Pons (tissue), 1 donor: ENCODE results near the gene COG2.
A peak's percentile ranks its signal among the peaks of the same experiment; 100 is the strongest.

Experiments used
- DNase-seq: peaks from one replicate; pipeline ENCODE4 v3.0.0-alpha.2; 2016; ENCODE audit warnings: low spot score

Gene COG2

DNA sequence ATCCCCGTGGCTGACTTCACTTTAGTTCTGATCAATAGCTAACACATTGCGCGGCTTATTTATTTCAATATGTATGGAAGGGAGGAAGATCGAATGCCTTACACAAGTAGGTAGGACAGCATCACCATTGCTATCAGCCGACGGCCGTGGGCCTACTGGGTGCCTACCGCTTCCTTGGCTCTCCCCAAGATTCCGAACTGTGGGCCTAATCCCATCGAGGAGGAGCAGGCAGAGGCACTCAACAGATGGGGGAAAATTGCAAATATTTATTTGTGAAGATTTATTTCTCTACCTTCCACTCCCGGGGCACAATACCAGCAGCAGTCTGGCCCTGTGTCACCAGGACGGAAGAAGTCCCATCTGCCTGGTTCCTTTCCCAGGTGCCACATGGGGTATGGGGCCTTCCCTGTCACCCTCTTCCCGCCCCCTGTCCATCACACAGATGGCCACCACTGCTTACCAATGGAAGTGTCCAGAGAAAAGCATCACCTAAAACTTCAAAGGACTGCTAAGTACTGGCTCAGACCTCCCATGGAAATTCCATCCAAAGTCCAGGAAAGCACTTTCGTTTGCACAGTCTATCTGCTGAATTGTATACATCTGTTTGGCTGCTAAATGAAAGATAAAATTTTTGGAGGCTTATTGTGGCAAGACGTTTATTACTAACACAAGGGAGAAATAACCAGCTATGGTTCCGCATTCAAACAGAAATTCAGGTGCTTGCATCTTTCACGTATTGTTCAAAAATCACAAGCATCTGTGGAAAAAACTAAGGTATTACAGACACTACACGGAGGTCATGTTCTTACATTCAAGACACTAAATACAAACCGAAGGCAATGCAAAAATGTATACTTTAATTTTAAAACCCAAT is 59.9 kb downstream of the COG2 start:
- DNase-seq, result no peak

DNA sequence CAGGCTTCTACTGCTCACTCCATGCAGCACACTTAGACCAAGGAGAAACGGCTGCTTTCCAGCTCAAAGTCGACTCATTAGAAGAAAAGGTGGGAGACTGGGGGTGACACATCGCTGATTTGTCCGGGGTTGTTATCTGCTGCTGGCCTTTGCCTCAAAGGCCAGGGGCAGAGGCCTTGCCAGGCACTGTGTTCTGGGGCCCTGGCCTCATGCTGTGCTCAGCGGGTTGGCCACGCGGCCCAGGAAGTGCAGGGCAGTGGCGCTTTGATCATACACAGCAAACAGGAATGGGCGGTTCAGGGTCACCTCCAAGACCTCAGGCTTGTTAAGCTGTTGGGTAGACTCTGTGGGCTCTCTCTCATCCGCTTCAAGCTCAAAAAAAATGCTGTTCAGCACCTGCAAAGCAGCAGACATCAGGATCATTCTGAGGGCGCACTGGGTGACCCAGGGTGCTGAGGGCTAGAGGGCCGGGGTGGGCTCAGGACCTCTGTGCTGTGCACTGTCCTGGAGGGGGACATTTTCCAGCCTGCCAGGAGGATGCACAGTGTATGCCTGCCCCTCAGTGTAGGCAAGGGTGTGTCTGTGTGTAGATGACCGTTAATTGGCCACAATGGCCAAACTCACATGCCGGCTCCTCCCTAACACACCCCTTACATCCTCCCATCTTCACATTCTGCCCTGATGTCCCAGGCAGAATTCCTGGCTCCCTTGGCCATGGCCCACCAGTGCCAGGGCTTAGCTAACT is 60.8 kb downstream of the COG2 start:
- no peak for DNase-seq

- DNase-seq, result no peak
These were observed 61.6 kb downstream of the COG2 start for GRCh38 chr1:230703679-230704385.

DNA sequence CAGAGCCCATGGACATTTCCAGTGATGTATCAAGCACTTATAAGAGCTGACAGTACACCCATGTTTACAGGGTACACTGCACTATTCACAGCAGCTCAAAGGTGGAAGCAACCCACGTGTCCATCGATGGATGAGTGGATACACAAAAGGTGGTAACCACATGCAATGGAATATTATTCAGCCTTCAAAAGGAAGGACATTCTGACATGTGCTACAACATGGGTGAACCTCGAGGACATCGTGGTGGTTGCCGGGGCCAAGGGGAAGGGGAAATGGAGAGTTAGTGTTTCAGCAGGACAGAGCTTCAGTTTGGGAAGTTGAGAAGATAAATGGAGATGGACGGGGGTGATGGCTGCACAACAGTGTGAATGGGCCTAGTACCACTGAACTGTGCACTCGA is 62.5 kb downstream of the COG2 start:
- no peak for DNase-seq

DNA sequence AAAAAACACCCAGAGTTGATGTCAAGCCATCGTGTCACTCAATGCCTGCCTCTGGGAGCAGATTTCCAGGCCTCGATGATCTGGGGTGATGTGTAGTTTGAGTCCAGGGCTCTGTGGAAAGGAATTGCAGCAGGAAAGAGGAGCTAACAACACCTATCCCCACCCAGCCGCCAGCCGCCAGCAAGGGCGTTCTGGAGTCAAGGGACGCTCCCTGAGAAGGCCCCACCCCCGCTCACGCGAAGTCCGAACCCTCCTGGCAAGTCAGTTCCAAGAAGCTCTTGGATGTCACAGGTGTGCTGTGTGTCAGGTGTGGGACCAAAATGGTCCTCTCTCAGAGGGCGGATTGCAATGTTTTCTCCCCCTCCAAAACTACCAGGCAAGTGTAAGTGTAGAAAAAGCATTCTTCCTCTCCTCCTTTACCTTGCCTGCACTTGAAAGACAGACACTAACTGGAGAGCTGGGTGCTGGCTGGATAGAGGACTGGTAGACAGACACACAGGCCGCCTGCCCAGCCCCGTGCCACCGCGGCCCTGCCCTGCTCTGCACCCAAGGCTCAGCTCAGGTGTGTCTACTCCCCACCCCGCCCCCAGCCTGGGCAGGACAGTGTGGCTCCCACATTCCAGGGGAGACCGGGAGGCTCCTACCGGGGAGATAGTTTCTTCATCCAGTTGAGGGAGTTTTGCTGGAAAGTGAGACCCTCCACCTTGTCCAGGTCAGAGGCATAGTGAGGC is 63.2 kb downstream of the COG2 start:
- DNase-seq, result no peak

DNA sequence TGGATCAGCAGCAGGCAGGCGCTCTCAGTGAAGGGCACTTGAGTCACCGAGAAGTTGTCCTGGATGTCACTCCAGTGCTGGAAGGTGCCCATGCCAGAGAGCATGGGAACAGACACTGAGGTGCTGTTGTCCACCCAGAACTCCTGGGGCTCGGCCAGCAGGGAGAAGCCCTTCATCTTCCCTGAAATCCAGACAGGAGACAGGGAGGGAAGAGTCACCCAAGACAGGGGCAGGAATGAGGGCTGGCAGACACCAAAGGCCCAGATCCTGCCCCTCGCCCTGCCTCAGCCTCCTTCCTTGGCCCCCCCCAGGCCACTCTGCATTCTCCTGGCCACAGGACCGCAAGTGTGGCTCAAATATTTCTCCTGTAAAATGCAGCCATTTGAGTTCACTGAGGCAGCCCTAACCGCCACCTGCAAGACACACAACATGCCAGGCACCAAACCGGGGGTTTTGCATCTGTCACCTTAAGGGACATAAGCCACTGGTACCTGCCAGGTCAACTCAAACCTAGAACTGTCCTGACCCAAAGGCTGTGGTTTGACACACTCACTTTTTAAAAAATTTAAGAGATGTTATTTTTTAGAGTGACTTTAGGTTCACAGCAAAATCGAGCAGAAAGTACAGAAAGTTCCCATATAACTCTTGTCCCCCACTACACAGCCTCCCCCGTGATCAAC is 63.9 kb downstream of the COG2 start:
- DNase-seq, result no peak

DNA sequence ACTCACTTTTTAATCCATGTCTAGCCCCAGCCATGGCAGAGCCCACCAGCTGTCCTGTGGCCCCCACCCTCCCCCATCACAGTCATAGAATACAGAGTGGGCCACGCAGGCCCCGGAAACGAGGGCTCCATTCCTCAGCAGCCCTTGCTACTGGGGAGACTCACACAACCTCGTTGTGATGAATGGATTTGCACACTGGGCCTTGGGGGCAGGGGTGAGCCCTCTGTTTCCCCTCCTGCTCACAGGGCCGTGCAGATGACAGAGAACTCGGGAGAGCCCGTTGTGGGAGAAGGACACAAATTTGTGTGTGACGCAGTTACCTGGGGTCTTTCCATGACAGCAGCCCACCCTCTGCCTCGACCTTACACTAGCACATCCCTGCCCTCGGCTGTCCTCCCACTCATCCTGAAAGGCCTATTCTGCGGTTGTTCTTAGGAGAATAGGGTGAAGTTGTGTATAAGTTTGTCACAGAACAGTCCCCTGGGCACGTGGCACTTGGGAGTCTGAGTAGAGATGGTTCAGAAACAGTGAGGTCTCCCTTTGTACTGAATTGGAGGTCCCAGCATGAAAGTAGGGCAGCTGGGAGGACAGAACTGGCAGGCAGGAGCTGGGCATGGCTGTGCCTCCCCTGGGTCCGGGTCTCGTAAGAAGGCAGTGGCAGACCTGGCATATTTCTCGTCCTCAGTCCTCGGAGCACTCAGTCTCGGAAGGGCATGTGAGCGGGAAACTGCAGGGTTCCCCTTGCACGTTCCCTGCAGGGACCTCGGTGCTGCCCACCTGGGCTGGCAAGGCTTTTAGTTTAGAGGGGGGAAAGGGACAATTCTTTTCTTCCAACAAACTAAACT is 64.8 kb downstream of the COG2 start:
- no peak for DNase-seq

DNA sequence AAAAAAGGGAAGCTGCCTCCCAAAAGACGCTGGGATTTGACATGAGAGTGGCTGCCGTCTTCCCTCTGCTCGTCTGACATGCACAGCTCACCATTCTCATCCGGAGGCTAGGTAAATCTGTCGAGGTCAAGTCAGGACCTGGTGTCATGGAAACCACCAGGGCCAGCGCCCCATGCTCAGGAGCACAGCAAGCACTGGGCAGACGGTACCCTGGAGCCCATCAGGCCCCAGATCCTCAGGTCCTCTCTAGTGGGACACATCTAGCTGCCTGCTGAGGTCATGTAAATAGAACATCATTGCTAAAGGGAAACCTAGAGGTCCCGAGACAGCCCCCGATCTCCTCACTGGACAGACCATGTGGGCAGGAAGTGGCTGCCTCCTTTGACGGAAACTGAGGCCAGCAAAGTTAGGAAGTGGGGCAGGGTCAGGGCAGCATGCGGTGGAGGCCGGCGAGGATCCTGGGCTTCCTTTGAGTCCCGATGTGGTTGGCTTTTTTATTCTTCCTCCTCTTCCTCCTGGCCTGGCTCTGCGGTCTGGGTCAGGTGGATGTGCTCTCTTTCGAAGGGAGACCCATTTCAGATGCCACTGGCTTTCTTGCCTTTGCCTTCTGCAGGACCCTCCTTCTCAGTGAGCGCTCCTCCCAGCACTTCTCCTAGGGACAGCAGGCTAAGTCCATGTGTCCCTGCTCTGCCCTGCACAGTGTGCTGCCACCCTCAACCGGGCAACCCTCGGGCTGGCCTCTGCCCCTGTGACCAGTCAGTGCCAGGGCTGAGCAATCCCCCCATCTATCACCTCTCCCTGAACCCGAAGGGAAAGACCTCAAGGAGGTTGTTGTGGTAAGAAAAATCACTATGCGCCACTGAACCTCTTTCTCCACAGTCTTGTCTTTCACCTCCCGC is 65.7 kb downstream of the COG2 start:
- no peak for DNase-seq

- no peak for DNase-seq
These were observed 66.6 kb downstream of the COG2 start for GRCh38 chr1:230708631-230709580.

GRCh38 chr1:230709619-230710542 is 67.6 kb downstream of the COG2 start:
- DNase-seq, result no peak

GRCh38 chr1:230710543-230710904 is 68.2 kb downstream of the COG2 start:
- DNase-seq, result no peak

DNA sequence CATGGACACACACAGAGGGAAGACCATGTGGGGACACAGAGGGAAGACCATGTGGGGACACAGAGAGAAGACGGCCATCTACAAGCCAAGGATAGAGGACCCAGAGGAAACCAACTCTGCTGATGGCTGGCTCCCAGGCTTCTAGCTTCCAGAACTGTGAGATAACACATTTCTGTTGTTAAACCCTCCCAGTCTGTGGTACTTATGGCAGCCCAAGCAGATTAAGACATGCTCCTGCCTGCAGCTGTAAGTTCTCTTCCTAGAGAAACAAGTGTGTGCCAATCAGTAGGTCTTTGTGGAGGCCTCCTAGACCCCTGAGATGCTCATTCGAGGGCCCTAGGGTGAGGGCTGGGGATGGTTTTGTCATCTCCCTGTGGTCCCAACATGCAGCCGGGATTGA is 69.0 kb downstream of the COG2 start:
- no peak for DNase-seq

DNA sequence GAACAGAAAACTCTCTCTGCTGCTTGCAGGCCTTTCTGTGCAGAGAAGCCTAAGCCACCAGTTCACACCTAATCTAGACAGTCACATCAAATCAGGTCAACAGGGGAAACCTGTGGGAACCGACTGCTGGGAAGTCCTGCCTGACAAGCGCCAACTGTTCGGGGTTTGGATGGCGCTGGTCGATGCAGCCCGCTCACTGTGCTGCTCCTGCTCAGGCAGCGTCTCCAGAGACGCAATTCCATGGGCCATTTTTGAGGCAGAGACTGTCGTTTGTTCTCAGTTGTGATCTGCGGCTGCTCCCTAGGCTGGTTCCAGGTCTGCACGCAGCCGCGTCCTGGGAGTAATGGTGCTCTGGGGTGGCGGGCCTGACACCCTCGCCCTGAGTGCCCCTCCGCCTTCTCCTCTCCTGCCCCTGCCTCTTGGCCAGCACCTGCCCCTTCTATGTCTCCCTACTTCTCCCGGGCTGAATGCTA is 70.2 kb downstream of the COG2 start:
- DNase-seq, result no peak

DNA sequence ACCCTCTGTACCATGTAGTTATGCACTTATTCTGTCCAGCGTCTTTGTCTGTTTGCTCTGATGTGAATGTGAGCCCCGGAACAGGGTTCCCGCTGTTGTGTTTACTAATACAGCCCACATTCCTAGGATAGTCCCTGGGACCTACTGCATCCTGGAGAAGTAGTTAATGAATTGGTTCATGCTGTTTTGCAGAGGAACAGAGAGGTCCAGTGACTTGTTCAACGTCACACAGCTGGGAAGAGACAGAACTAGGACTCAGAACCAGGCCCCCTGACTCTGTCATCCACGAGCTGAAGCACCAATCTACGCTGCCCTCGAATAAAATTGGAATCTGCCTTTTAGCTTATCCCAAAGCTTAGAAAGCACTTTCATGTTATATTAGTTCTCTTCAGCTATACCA is 70.9 kb downstream of the COG2 start:
- no peak for DNase-seq

DNA sequence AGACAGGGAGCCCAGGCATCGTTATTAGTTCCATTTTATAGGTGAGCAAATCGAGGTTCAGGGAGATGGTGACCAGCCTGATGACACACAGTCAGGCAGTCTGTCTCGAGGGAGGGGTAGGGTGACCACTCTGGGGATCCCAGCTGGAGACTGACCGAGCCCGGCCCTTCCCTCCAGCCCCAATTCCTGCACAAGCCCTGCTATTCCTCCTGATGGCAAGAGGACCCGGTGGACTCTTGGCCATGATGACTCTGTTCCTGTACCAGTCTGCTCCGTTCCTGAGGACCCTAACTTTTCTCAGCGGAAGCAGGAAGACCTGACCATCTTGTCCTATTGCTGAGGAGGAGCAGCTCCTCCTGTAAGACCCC is 71.2 kb downstream of the COG2 start:
- no peak for DNase-seq

DNA sequence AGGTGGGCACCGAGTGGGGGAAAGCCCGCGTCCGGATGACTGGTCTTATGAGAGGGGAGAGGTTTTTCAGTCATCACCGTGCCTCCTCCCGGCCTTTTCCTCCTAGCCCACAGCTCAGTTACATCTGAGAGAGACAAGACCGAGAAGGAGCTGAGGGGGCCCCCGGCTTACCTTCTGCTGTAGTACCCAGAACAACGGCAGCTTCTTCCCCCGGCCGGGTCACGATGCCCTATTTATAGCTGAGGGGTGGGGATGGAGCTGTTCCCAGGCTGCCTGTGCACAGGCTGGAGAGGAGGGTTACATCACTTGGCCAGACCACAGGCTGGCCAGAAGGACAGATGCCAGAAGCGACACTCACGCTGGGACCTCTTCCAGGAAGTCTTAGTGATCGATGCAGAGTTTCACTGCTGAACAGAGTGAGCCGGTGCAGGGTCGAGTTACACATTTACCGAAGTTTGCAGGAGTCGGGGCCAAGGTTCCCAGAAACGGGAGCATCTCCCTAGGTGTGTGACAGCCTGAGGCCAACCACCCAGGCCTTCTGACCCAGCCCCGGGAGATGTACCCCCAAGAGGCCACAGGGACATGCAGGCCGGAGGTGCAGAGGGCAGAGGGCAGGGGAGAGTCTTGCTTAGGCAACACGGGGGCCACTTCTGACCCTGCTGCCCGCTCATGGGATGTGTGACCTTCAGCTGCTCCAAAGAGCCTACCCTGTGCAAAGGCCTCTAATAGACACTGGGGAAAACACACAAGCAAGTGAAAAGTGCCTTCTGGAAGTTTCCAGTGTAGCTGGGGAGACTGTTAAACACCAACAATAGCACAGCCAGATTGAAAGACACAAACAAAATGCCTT is 71.9 kb downstream of the COG2 start, which contains the start of gene AGT:
TSS of gene AGT (minus strand) at position 208 of the 850 bp plus-strand sequence. CDS start 3,299 bp downstream, outside the sequence.
- peak; percentile 89 for DNase-seq
